HCT116 (cell line): Measurements from ENCODE around the gene PLA2G2D.

Experiments
- CTCF ChIP-seq, 3 experiments: fragments of 200-600 bp in 1 of 3; sonication (generic) in 1 of 3; IDR thresholded peaks in 2 of 3; conservative IDR thresholded peaks in 1 of 3; 2 replicates each; pipeline ENCODE4 v1.5.1; 2012 to 2017; ENCODE audit warnings: low read depth in 2 of 3, low read length in 2 of 3, antibody characterized with exemption in 1 of 3, borderline replicate concordance in 1 of 3, control low read depth in 1 of 3, mild to moderate bottlenecking in 1 of 3, mixed read lengths in 1 of 3, mixed run types in 1 of 3, moderate library complexity in 1 of 3; ENCODE audit not compliant: insufficient read depth in 1 of 3
- EZH2 ChIP-seq: fragments of 200-600 bp; sonication (generic); IDR thresholded peaks from 2 replicates; pipeline ENCODE4 v1.6.1; 2017; ENCODE audit warnings: antibody characterized with exemption, mixed run types
- EZH2phosphoT487 ChIP-seq: fragments of 200-600 bp; IDR thresholded peaks from 2 replicates; pipeline ENCODE4 v1.6.1; 2018; ENCODE audit warnings: antibody characterized with exemption, borderline replicate concordance
- POLR2A ChIP-seq: IDR thresholded peaks from 2 replicates; pipeline ENCODE4 v1.7.0; 2011; ENCODE audit warnings: borderline replicate concordance; ENCODE audit not compliant: insufficient read depth, insufficient read length; ENCODE audit errors: extremely low read depth
- POLR2AphosphoS5 ChIP-seq: IDR thresholded peaks from 2 replicates; pipeline ENCODE4 v1.6.1; 2011; ENCODE audit warnings: mild to moderate bottlenecking, low read depth, low read length, moderate library complexity
- SIN3A ChIP-seq: IDR thresholded peaks from 2 replicates; pipeline ENCODE4 v1.6.1; 2012; ENCODE audit warnings: low read depth
- ZBTB33 ChIP-seq: IDR thresholded peaks from 2 replicates; pipeline ENCODE4 v1.6.1; 2011; ENCODE audit warnings: mild to moderate bottlenecking, low read length, moderate library complexity; ENCODE audit not compliant: insufficient replicate concordance; ENCODE audit errors: extremely low read depth

DNA sequence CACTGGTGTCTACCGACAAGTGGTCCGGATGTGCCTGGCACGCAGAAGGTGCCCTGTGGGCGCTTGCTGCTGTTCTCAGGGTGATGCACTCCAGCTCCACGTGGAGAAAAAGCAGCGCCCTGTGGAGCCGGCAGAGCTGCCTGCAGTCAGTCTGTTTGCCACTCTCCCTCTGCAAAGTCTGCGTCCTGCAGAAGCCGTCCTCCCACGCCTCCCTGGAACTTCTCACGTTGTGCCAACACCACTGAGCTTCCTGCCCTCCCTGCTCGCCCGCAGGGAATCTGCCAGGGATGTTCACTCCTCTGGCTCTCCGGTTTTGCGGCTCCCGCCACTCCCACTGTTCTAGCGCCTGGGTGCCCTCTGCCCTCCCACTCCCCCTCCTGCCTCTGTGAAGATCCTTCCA lies 46.7 kb upstream of the PLA2G2D start:
- no peak for TF ChIP-seq POLR2A
- TF ChIP-seq CTCF (IDR thresholded peaks at IDR 0.05 in 2 of 3, conservative IDR thresholded peaks at IDR 0.05 in 1 of 3; ENCODE audit: borderline replicate concordance in 1 of 3, insufficient read depth in 1 of 3, low read depth in 2 of 3, low read length in 2 of 3) = no peak
- TF ChIP-seq ZBTB33 = no peak
- TF ChIP-seq EZH2 = no peak
- TF ChIP-seq POLR2AphosphoS5 = no peak
- no peak for TF ChIP-seq EZH2phosphoT487
- TF ChIP-seq SIN3A = no peak
